GM12874 (cell line): ENCODE data around the gene SH3D21.

Experiments used
- TF ChIP-seq, protein P1 (sequence below): IDR thresholded peaks from 2 replicates; pipeline ENCODE4 v1.5.1; 2011; ENCODE audit warnings: low read depth, mild to moderate bottlenecking, control low read depth, low read length, moderate library complexity; ENCODE audit not compliant: insufficient read depth

Gene SH3D21

DNA sequence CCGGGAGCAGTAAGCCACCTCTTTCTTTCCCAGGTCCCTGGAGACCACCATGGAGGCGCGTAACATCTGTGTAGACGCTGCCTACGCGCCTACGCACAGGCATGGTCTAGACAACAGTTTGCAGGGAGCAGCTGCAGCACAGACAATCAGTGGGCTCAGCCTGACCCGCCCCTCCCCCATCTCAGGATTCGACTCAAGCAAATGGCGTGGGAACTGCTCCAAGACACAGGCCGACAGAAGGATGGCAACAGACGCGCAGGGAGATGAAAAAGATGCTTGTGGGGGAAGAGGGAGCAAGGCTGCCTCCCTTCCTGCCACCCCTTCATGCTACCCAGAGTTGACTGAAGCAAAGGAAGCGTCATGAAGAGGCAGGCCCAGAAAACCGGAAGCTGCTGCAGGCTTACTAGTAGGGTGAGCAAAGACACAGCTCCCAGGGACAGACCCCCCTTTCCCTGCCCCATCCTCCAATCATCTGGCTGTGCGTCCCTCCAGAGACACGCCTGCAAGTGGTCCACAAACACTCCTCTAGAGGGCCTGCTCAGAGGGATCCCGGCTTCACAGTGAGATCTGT is 60.0 kb downstream of the SH3D21 start:
- TF ChIP-seq, protein P1, sequence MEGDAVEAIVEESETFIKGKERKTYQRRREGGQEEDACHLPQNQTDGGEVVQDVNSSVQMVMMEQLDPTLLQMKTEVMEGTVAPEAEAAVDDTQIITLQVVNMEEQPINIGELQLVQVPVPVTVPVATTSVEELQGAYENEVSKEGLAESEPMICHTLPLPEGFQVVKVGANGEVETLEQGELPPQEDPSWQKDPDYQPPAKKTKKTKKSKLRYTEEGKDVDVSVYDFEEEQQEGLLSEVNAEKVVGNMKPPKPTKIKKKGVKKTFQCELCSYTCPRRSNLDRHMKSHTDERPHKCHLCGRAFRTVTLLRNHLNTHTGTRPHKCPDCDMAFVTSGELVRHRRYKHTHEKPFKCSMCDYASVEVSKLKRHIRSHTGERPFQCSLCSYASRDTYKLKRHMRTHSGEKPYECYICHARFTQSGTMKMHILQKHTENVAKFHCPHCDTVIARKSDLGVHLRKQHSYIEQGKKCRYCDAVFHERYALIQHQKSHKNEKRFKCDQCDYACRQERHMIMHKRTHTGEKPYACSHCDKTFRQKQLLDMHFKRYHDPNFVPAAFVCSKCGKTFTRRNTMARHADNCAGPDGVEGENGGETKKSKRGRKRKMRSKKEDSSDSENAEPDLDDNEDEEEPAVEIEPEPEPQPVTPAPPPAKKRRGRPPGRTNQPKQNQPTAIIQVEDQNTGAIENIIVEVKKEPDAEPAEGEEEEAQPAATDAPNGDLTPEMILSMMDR, result no peak

DNA sequence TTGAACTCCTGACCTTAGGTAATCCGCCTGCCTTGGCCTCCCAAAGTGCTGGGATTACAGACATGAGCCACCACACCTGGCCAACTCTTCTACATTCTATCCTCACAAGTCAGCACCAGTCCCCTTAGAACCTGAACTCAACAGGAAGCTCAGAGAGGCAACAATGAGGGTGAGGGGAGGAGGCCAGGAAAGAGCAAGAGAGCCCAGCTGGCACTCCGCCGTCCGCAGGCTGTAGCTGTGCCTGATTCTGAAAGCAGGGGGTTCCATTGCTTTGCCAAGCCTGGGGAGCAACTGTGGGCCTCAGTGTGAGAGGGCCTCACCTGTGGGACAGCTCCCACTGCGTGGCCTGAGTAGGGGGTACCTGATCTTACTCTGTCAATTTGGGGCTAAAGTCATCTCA is 60.9 kb downstream of the SH3D21 start:
- TF ChIP-seq, protein P1, result no peak

DNA sequence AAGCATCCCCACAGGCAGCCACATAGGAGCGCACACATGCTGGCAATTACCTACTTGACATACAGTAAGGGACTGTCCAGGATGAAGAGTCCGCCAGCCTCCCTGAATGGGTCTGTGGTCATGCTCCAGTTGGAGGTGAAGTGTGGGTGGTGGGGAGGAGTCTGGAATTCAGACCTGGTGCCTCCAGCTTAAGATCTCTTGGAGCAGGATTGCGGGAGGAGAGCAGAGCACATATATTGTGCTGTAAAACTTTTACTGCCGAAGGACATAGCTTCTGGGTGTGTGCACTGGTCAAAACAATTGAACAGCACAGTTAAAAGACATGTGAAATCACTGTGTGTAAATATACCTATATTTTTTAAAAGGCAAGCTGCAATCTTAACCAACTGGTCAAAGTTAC is 61.6 kb downstream of the SH3D21 start:
- TF ChIP-seq, protein P1, result no peak

DNA sequence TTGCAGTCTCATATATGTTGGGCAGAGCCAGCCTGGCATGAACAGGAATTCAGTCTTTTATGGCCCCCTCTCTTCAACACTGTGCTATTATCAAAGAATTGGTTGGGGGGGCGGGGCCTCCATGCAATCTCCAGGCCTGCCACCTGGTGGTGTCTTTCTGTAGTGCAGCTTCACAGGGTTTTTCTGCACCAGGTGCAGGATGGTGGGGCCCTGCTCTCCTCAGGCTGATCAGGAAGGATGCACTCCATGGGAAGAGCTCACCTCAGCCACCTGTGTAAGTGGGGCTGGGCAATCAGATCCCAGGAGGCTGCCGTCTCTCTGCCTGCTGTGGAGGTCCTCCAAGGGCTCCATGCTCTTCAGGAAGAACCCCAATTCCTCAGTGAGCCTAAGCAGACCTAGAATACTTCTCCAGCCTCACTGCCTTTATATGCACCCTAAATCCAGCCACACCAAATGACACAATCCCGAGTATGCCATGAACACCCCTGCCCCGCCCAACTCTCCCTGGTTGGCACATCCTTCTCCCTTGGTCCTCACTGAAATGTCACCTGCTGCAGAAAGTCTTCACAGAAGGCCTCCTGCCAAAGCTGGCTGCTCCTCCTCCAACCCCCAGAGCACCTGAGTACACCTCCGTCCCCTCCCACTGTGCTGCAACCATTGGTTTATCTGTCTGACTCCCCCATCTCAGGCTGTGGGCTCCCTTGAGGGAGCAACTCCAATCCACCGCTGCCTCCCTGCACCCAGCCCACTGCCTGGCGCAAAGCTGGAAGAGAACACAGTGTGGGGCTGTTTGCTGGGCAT is 63.1 kb downstream of the SH3D21 start:
- TF ChIP-seq, protein P1, result peak; percentile 87
